H1 (cell line): ENCODE measurements around the gene CASP9. TPM values are rescaled to one million over a fixed set of nuclear protein-coding genes. Genes with fewer than 3 reads are reported as not detected.

Source experiments
- CTCF ChIA-PET: fragments of 300-600 bp; sonication (Branson Sonifier 250); formaldehyde crosslinking; loops from one replicate; lab custom pipeline; 2021; ENCODE audit not compliant: partially characterized antibody; lab: Charles Lee
- POLR2A ChIA-PET: fragments of 300-600 bp; sonication (Branson Sonifier 250); formaldehyde crosslinking; loops from one replicate; lab custom pipeline; 2021; ENCODE audit warnings: inconsistent platforms; ENCODE audit not compliant: partially characterized antibody; lab: Charles Lee
- DNase-seq, 2 experiments: peaks; one replicate each; pipeline versions ENCODE4 v3.0.0 to v3.0.0-alpha.2; 2010 to 2022; ENCODE audit warnings: low spot score in 2 of 2, low read depth in 1 of 2, mixed read lengths in 1 of 2
- FAIRE-seq: peaks from 2 replicates; lab custom pipeline; 2011; peaks lifted over from hg19 to GRCh38; lab: Jason Lieb, UNC
- H2AFZ ChIP-seq: 2 replicates; pipeline ENCODE4 v1.8.1; 2012; ENCODE audit warnings: low read length, inconsistent platforms
- H2AK5ac ChIP-seq: 2 replicates; pipeline ENCODE4 v1.6.1; 2013; ENCODE audit warnings: low read depth, low read length
- H2BK120ac ChIP-seq: replicated peaks from 2 replicates; pipeline ENCODE3; 2013; ENCODE audit warnings: low read depth, low read length, inconsistent platforms
- H2BK12ac ChIP-seq: 2 replicates; pipeline ENCODE4 v1.6.1; 2013; ENCODE audit warnings: low read depth, low read length
- H2BK15ac ChIP-seq: 2 replicates; pipeline ENCODE4 v1.6.1; 2013; ENCODE audit warnings: low read length
- H2BK20ac ChIP-seq: 2 replicates; pipeline ENCODE4 v1.6.1; 2013; ENCODE audit warnings: low read length
- H2BK5ac ChIP-seq: 2 replicates; pipeline ENCODE4 v1.6.1; 2013; ENCODE audit warnings: low read depth, low read length
- H3K14ac ChIP-seq: 2 replicates; pipeline ENCODE4 v1.6.1; 2013; ENCODE audit warnings: inconsistent platforms; ENCODE audit not compliant: insufficient read length
- H3K18ac ChIP-seq: 2 replicates; pipeline ENCODE4 v1.6.1; 2013; ENCODE audit warnings: low read length; ENCODE audit errors: extremely low read depth
- H3K23ac ChIP-seq: 2 replicates; pipeline ENCODE4 v1.6.1; 2013; ENCODE audit warnings: inconsistent platforms; ENCODE audit not compliant: insufficient read length
- H3K23me2 ChIP-seq: 2 replicates; pipeline ENCODE4 v1.6.1; 2013; ENCODE audit warnings: low read depth, low read length
- H3K27ac ChIP-seq: 2 replicates; pipeline ENCODE4 v1.6.1; 2011; ENCODE audit warnings: low read depth, low read length, inconsistent platforms
- H3K27me3 ChIP-seq, 4 experiments: replicated peaks in 1 of 4; 1 replicate in 1 of 4; 2 replicates in 3 of 4; pipeline versions ENCODE4 v1.6.1 to v1.8.1; 2011 to 2013; ENCODE audit warnings: low read length in 3 of 4, mild to moderate bottlenecking in 3 of 4, inconsistent platforms in 2 of 4, mixed read lengths in 2 of 4, moderate library complexity in 1 of 4; ENCODE audit not compliant: control insufficient read depth in 3 of 4, insufficient read depth in 3 of 4; ENCODE audit errors: extremely low read depth in 1 of 4
- H3K36me3 ChIP-seq, 4 experiments: 2 replicates each; pipeline versions ENCODE4 v1.6.1 to v1.8.1; 2011 to 2013; ENCODE audit warnings: mild to moderate bottlenecking in 4 of 4, low read length in 3 of 4, moderate library complexity in 2 of 4, control low read depth in 1 of 4, inconsistent platforms in 1 of 4; ENCODE audit not compliant: insufficient read depth in 4 of 4, control insufficient read depth in 2 of 4
- H3K4ac ChIP-seq: replicated peaks from 2 replicates; pipeline ENCODE3; 2013; ENCODE audit warnings: low read length, low read depth, mixed read lengths, inconsistent platforms; ENCODE audit not compliant: insufficient read length
- H3K4me1 ChIP-seq, 4 experiments: replicated peaks in 1 of 4; 1 replicate in 1 of 4; 2 replicates in 3 of 4; pipeline versions ENCODE4 v1.6.1 to v1.8.1; 2011 to 2013; ENCODE audit warnings: low read length in 3 of 4, inconsistent platforms in 2 of 4, mixed read lengths in 1 of 4; ENCODE audit not compliant: insufficient read depth in 4 of 4, control insufficient read depth in 3 of 4
- H3K4me2 ChIP-seq, 2 experiments: 2 replicates each; pipeline versions ENCODE4 v1.6.1 to v1.8.1; 2011 to 2013; ENCODE audit warnings: low read depth in 2 of 2, low read length in 2 of 2, control low read depth in 1 of 2, inconsistent platforms in 1 of 2, mild to moderate bottlenecking in 1 of 2; ENCODE audit not compliant: insufficient read depth in 1 of 2
- H3K4me3 ChIP-seq, 4 experiments: fragments of 200-600, 300-600 bp in 1 of 4; sonication (generic), shearing (Covaris generic), sonication (Bioruptor Twin) in 1 of 4; 2 replicates each; pipeline versions ENCODE4 v1.5.1 to v1.8.1; 2011 to 2016; ENCODE audit warnings: low read length in 4 of 4, low read depth in 3 of 4, control low read depth in 2 of 4, inconsistent platforms in 2 of 4, mild to moderate bottlenecking in 2 of 4, mixed read lengths in 1 of 4, moderate library complexity in 1 of 4; ENCODE audit not compliant: insufficient read depth in 2 of 4; ENCODE audit errors: extremely low read depth in 1 of 4
- H3K56ac ChIP-seq: replicated peaks from 2 replicates; pipeline ENCODE3; 2013; ENCODE audit warnings: low read depth, mild to moderate bottlenecking, mixed read lengths, low read length, inconsistent platforms; ENCODE audit not compliant: insufficient read length
- H3K79me1 ChIP-seq: 2 replicates; pipeline ENCODE4 v1.6.1; 2013; ENCODE audit warnings: low read depth, low read length, control low read depth
- H3K79me2 ChIP-seq, 2 experiments: 2 replicates each; pipeline versions ENCODE4 v1.6.1 to v1.8.1; 2012 to 2013; ENCODE audit warnings: low read length in 2 of 2, mild to moderate bottlenecking in 2 of 2, inconsistent platforms in 1 of 2; ENCODE audit not compliant: insufficient read depth in 2 of 2, control insufficient read depth in 1 of 2
- H3K9ac ChIP-seq, 4 experiments: replicated peaks in 1 of 4; 1 replicate in 1 of 4; 2 replicates in 3 of 4; pipeline versions ENCODE4 v1.6.1 to v1.8.1; 2011 to 2013; ENCODE audit warnings: low read depth in 3 of 4, low read length in 3 of 4, control low read depth in 2 of 4, mild to moderate bottlenecking in 2 of 4, moderate library complexity in 2 of 4, inconsistent platforms in 1 of 4; ENCODE audit errors: extremely low read depth in 1 of 4
- H3K9me3 ChIP-seq, 2 experiments: 2 replicates each; pipeline versions ENCODE4 v1.6.1 to v1.8.1; 2012 to 2013; ENCODE audit warnings: mild to moderate bottlenecking in 2 of 2, moderate library complexity in 2 of 2, control low read depth in 1 of 2, inconsistent platforms in 1 of 2, low read depth in 1 of 2, low read length in 1 of 2, mixed read lengths in 1 of 2; ENCODE audit not compliant: insufficient read depth in 2 of 2
- H4K20me1 ChIP-seq, 2 experiments: replicated peaks in 1 of 2; 2 replicates each; pipeline versions ENCODE3 to v1.8.1; 2011 to 2013; ENCODE audit warnings: inconsistent platforms in 2 of 2, low read length in 2 of 2, mild to moderate bottlenecking in 1 of 2; ENCODE audit not compliant: insufficient read depth in 2 of 2, control insufficient read depth in 1 of 2
- H4K5ac ChIP-seq: 2 replicates; pipeline ENCODE4 v1.6.1; 2013; ENCODE audit warnings: low read length, low read depth, mixed read lengths, inconsistent platforms; ENCODE audit not compliant: insufficient read length
- H4K8ac ChIP-seq: 2 replicates; pipeline ENCODE4 v1.8.0; 2013; ENCODE audit warnings: mild to moderate bottlenecking, moderate library complexity, low read length, inconsistent platforms; ENCODE audit not compliant: insufficient read depth; ENCODE audit errors: extremely low read depth
- H4K91ac ChIP-seq: replicated peaks from 2 replicates; pipeline ENCODE3; 2013; ENCODE audit warnings: low read length, mixed read lengths, inconsistent platforms; ENCODE audit not compliant: insufficient read length
- KDM4A ChIP-seq: IDR thresholded peaks from one replicate; pipeline ENCODE4 v1.7.1; 2012; ENCODE audit warnings: low read depth, mild to moderate bottlenecking, moderate library complexity, low read length, inconsistent platforms; ENCODE audit not compliant: severe bottlenecking
- MAFK ChIP-seq: IDR thresholded peaks from 2 replicates; pipeline ENCODE4 v1.6.1; 2012; ENCODE audit warnings: low read depth, mild to moderate bottlenecking, improper control_type of control experiment, low read length
- SAP30 ChIP-seq: fragments of 300-600 bp; sonication (generic); IDR thresholded peaks from 2 replicates; pipeline ENCODE4 v1.7.1; 2012; ENCODE audit warnings: low read length, moderate library complexity, mild to moderate bottlenecking, inconsistent platforms; ENCODE audit not compliant: insufficient read depth, insufficient replicate concordance
- SRF ChIP-seq: IDR thresholded peaks from 2 replicates; pipeline ENCODE4 v1.6.1; 2011; ENCODE audit warnings: mild to moderate bottlenecking, low read depth, low read length, moderate library complexity
- WGBS, 2 experiments: shearing (Covaris generic) in 1 of 2; methylation state at CpG; one replicate each; pipeline versions ENCODE4 v1.1.6 to v1.1.7; 2013 to 2015; ENCODE audit warnings: low lambda C conversion rate in 2 of 2, mixed read lengths in 2 of 2, inconsistent platforms in 1 of 2, low coverage in 1 of 2, missing lambda C conversion rate in 1 of 2; ENCODE audit not compliant: insufficient replicate concordance in 2 of 2, insufficient coverage in 1 of 2, insufficient read length in 1 of 2; ENCODE audit errors: extremely low coverage in 1 of 2, missing lambda C conversion rate in 1 of 2; 5-methylcytosine and 5-hydroxymethylcytosine counted together
- polyA plus RNA-seq, 7 experiments: library from polyadenylated mRNA; depleted of rRNA in 3 of 7; stranded (reverse) in 5 of 7; unstranded in 2 of 7; fragments of >200 nt in 5 of 7; fragments of 200-250 nt in 2 of 7; gene quantifications; 1 replicate in 5 of 7; 2 replicates in 1 of 7; 4 replicates in 1 of 7; pipeline versions ENCODE4 v1.2.1 to v1.2.3, GENCODE V29; 2011 to 2013; ENCODE audit warnings: missing spikeins in 2 of 7, mixed read lengths in 2 of 7
- total RNA-seq: library from RNA; stranded (reverse); fragmentation: NEBNext Ultra II Directional; extraction: Animal tissue kit (Norgen Biotek cat#: 25700); gene quantifications from 2 replicates; pipeline ENCODE4 v1.2.1, GENCODE V29; 2021

Gene CASP9
- total and polyA plus RNA-seq, 2 of the 8 experiments (the other 6 are each of a cell fraction or from before 2014, with no cell fraction given) = 14.8 to 36.3 TPM

GRCh38 chr1:15454256-15454655, 69.8 kb downstream of the CASP9 start:
- H4K5ac ChIP-seq = no peak overlapping the region

More at GRCh38 chr1:15454256-15454655, 69.8 kb downstream of the CASP9 start:
- no peak overlapping the region for H3K4me3 ChIP-seq
- ChIA-PET CTCF (no interaction called here), POLR2A (no interaction called here)
- no peak overlapping the region for H3K9ac ChIP-seq
- no peaks in the 10 kb centered on the region for H3K23me2 ChIP-seq
- H3K18ac ChIP-seq = no peak overlapping the region
- no peak overlapping the region for H3K56ac ChIP-seq
- no peaks in the 10 kb centered on the region for H3K36me3 ChIP-seq
- no peaks in the 10 kb centered on the region for H3K79me2 ChIP-seq
- no peak overlapping the region for H3K4ac ChIP-seq
- H4K20me1 ChIP-seq = no peaks in the 10 kb centered on the region
- no peaks in the 10 kb centered on the region for H3K27me3 ChIP-seq
- no peak overlapping the region for H3K23ac ChIP-seq
- no peak overlapping the region for H3K4me2 ChIP-seq
- H3K14ac ChIP-seq = no peak overlapping the region
- H3K9me3 ChIP-seq = no peaks in the 10 kb centered on the region
- H4K91ac ChIP-seq = no peak overlapping the region
- H3K79me1 ChIP-seq = no peaks in the 10 kb centered on the region
- H2BK12ac ChIP-seq = no peak overlapping the region
- no peak overlapping the region for H2BK20ac ChIP-seq
- H4K8ac ChIP-seq = no peak overlapping the region
- no peak overlapping the region for H2AK5ac ChIP-seq
- no peak for TF ChIP-seq SAP30
- no peak for TF ChIP-seq KDM4A
- no peak for TF ChIP-seq MAFK
- TF ChIP-seq SRF = no peak
- H2BK5ac ChIP-seq = no peak overlapping the region
- 88% methylated on average over 3 of the region's 3 CpGs; no CpG with 5 or more reads in 1 of the 2 experiments for WGBS, 2 experiments
- H3K4me1 ChIP-seq = no peaks in the 10 kb centered on the region
- H2BK15ac ChIP-seq = no peak overlapping the region
- no peak overlapping the region for H2AFZ ChIP-seq
- H3K27ac ChIP-seq = no peak overlapping the region
- DNase-seq (no peak), FAIRE-seq (no peak)
- H2BK120ac ChIP-seq = no peak overlapping the region
